HG02571 (cell line): ENCODE data around the gene KRTAP5-9.
"Not testable (repeated sequence)": the region's sequence is repeated elsewhere in the genome, so short reads cannot be mapped to it uniquely, and the experiment has no call there.

Experiments used
- ATAC-seq: cut with Tn5 transposase; IDR thresholded peaks from one replicate; pipeline ENCODE4 v1.9.1; 2021; ENCODE audit warnings: mild to moderate bottlenecking, moderate library complexity; ENCODE audit not compliant: unreplicated experiment

KRTAP5-9 gene

GRCh38 chr11:71557257-71557656 is 9.0 kb downstream of the KRTAP5-9 start:
- ATAC-seq, result no peak

- no peak for ATAC-seq
These were observed 10.8 kb downstream of the KRTAP5-9 start for GRCh38 chr11:71558996-71559395.

- ATAC-seq, result no peak
These were observed 13.9 kb downstream of the KRTAP5-9 start for GRCh38 chr11:71562120-71562519.

DNA sequence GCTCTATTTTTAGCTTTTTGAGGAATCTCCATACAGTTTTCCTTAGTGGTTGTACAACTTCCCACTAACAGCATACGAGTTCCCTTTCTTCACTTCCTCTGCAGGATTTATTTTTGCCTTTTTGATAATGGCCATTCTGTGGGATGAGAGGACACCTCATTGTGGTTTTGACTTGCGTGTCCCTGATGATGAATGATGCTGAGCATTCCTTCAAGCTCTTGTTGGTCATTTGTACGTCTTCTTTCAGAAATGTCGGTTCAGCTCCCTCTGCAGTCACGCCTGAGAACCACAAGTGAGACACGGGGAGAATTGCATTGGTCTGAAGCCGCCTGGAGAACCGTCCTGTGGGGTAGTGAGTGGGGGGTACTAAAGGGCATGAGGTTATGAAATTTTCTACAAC is 15.2 kb downstream of the KRTAP5-9 start:
- no peak for ATAC-seq

DNA sequence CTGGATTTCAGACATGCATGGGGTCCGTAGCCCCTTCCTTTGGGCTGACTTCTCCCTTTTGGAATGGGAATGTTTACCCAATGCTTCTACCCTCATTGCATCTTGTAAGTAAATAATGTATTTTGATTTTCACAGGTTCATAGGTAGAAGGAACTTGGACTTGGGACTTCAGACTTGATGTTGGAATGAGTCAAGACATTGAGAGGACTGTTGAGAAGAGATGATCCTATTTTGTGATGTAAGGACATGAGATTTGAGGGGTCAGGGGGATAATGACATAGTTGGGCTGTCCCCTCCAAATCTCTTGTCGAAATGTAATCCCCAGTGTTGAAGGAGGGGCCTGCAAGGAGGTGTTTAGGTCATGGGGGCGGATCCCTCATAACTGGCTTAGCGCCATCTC is 16.2 kb downstream of the KRTAP5-9 start:
- no peak for ATAC-seq

DNA sequence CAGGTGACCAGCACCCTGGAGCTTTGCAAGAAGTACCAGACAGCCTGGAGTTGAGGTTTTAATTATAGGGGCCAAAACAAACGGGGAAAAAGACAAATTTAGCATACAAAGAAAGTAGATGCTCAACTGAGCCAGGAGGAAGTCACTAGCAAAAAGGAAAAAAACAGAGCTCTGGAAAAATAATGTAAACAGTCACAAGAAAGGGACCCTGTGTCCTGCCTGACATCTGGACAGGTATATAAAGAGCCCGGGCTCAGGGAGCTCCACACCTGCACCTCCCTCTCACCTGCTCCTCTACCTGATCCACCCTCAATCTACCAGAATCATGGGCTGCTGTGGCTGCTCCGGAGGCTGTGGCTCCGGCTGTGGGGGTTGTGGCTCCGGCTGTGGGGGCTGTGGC is 17.0 kb downstream of the KRTAP5-9 start, which contains the start of gene KRTAP5-10:
KRTAP5-10 (plus strand) TSS at position 301 of the 400 bp plus-strand sequence; CDS start at position 326, 25 bp downstream.
- no peak for ATAC-seq

GRCh38 chr11:71566081-71566620 is 17.9 kb downstream of the KRTAP5-9 start:
- ATAC-seq, result no peak

GRCh38 chr11:71566626-71567599 is 18.7 kb downstream of the KRTAP5-9 start:
- ATAC-seq, result not testable (repeated sequence)

- not testable (repeated sequence) for ATAC-seq
These were observed 19.4 kb downstream of the KRTAP5-9 start for GRCh38 chr11:71567633-71568032.

- ATAC-seq, result no peak
These were observed 20.6 kb downstream of the KRTAP5-9 start for GRCh38 chr11:71568704-71569349.

DNA sequence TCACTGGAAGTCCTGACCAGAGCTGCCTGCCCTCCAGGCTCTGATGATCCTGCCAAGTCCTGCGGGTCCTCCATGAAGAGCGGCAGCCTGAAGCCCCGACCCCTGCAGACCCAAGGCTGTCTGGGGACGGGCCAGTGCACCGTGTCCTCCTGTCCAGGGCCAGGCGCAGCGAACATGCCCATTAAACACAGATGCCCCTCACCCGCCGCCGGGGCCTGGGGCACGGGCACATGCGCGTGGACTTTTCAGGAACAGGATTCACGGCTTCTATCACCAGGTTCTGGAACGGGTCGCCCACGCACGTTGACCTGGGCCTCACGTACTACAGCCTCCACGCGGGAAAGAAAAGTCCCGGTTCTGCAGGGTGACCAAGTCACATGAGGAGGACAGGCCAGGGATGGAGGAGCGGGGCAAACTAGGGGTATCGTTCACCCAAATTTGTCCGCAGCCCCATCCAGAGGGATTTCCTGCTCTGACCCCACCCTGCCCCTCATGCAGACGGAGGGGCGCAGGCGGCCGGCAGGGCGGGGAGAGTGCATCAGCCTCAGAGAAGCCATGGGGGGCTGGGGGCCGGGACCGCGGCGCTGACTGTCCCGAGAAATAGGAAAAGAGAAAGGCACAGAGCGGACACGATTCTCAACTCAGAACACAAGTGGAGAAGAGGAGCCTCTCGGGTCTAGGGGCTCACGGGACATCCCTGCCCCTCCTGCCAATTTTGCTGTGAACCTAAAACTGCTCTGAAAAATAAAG is 23.1 kb downstream of the KRTAP5-9 start:
- not testable (repeated sequence) for ATAC-seq

DNA sequence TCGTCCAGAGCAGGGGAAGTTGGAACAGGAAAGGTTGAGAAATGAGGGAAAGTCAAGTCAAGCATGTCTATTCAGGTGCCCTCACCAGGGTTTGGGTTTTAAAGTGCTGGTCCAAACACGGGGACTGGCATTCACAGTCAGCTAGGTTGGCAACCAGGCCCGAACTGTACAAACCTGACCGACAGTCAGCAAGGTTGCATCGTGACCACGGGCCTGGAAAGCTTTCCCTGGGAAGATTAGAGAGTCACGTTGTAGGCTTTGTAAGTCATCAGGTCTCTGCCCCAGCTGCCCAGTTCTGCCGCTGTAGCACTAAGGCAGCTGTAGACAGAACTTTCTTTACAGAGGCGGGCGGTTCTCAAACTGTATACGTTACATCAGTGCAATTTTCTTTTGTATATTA is 24.6 kb downstream of the KRTAP5-9 start:
- no peak for ATAC-seq

DNA sequence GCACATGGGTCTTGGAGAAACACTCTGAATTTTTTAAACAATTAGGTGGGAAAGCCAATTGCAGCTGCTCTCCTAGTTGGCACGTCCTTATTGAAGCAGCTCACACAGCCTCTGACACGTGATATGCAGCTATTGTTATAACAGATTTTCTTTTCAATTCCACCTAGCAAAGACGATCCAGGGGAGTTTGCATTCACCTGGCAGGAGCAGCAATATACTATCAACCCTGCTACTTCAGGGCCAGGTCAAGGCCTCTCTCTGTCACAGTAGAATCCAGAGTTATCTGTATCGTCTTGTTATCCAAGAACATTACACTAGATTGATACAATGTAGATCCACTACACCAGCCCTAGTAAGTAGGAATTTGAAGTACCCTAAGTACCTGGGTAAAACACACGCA is 26.2 kb downstream of the KRTAP5-9 start:
- no peak for ATAC-seq

- ATAC-seq, result no peak
These were observed 27.7 kb downstream of the KRTAP5-9 start for GRCh38 chr11:71575723-71576424.

GRCh38 chr11:71576688-71577465 is 28.7 kb downstream of the KRTAP5-9 start:
- not testable (repeated sequence) for ATAC-seq

DNA sequence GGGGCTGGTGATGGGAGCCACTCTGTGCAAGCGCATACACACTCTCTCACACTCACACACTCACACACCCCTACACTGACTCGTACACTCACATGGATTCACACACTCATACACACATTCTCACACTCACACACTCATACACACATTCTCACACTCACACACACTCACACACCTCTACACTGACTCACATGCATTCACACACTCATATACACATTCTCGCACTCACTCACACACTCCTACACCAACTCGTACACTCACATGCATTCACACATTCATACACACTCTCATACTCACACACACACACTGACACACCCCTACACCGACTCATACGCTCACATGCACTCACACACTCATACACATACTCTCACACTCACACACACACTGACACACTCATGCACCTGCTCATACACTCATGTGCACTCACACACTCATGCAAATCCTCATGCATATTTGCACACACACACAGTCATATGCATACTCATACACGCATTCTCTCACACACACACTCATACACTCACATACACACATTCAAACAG is 29.3 kb downstream of the KRTAP5-9 start:
- no peak for ATAC-seq

DNA sequence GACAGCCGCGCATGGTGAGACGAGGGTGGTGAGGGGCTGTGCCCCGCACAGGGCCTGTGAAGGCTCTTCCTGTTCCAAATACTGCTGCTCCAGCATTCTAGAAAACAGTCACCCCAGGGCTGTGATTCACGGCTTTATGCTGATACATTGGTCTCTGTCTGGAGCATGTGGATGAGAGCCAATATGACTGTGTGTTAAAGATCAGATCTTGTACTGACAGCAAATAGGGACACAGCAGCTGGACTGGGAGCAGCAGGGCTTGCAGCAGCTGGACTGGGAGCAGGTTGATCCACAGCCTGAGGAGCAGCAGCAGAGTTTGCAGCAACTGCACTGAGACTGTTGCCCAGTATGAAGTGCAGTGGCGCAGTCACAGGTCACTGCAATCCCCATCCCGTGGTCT is 31.3 kb downstream of the KRTAP5-9 start:
- ATAC-seq, result not testable (repeated sequence)

GRCh38 chr11:71580057-71581003 is 32.1 kb downstream of the KRTAP5-9 start:
- ATAC-seq, result no peak
